GM12878 (cell line): ENCODE results near the gene HSD17B10. TPM values are rescaled to one million over a fixed set of nuclear protein-coding genes. Genes with fewer than 3 reads are reported as not detected.

Experiments
- ATAC-seq: fragments of 200-7000 bp; cut with Tn5 transposase; 3 replicates; pipeline ENCODE4 v1.9.1; 2020; ENCODE audit warnings: mild to moderate bottlenecking, moderate library complexity
- BruUV-seq: library from RNA; stranded (reverse); fragments of 400-500 nt; replicated peaks from 2 replicates; lab custom pipeline; 2021; lab: Mats Ljungman, UMichigan
- CTCF ChIA-PET: fragments of 300-600 bp; sonication (Branson Sonifier 250); formaldehyde crosslinking; extraction: SDS; loops from one replicate; lab custom pipeline; 2021; ENCODE audit warnings: inconsistent platforms; lab: Yijun Ruan, JAX
- POLR2A ChIA-PET: fragments of 350-600 bp; formaldehyde crosslinking; extraction: SDS; loops from one replicate; lab custom pipeline; 2021; ENCODE audit warnings: inconsistent platforms; lab: Charles Lee
- RAD21 ChIA-PET: fragments of 300-600 bp; sonication (Branson Sonifier 250); formaldehyde crosslinking; loops from one replicate; lab custom pipeline; 2023; ENCODE audit warnings: antibody characterized with exemption; ENCODE audit not compliant: unreplicated experiment; lab: Charles Lee
- SMC1A ChIA-PET: fragments of 300-600 bp; sonication (Branson Sonifier 250); formaldehyde crosslinking; loops from one replicate; lab custom pipeline; 2023; ENCODE audit not compliant: unreplicated experiment, uncharacterized antibody; lab: Charles Lee
- DNase-seq: peaks from one replicate; pipeline ENCODE4 v3.0.0-alpha.2; 2011; ENCODE audit warnings: low read depth, low spot score
- FAIRE-seq: peaks from 3 replicates; lab custom pipeline; 2011; peaks lifted over from hg19 to GRCh38; lab: Jason Lieb, UNC
- H2AFZ ChIP-seq: 2 replicates; pipeline ENCODE4 v1.6.0; 2011; ENCODE audit warnings: low read depth, low read length, control low read depth; ENCODE audit not compliant: control insufficient read depth
- H3K27ac ChIP-seq: 2 replicates; pipeline ENCODE4 v1.5.1; 2011; ENCODE audit warnings: control low read depth; ENCODE audit not compliant: control insufficient read depth, insufficient read depth
- H3K27me3 ChIP-seq, 2 experiments: replicated peaks in 1 of 2; 2 replicates each; pipeline versions ENCODE4 v1.6.0 to v1.6.1; 2011; ENCODE audit warnings: low read length in 1 of 2; ENCODE audit not compliant: control insufficient read depth in 2 of 2, insufficient read depth in 2 of 2
- H3K36me3 ChIP-seq, 2 experiments: 2 replicates each; pipeline ENCODE4 v1.5.1; 2011; ENCODE audit warnings: low read length in 1 of 2; ENCODE audit not compliant: control insufficient read depth in 2 of 2, insufficient read depth in 2 of 2
- H3K4me1 ChIP-seq: 2 replicates; pipeline ENCODE4 v1.6.1; 2011; ENCODE audit warnings: mild to moderate bottlenecking, low read length, moderate library complexity, mixed read lengths; ENCODE audit not compliant: control insufficient read depth, insufficient read depth
- H3K4me2 ChIP-seq: 2 replicates; pipeline ENCODE4 v1.6.0; 2011; ENCODE audit warnings: control low read depth; ENCODE audit not compliant: control insufficient read depth, insufficient read depth
- H3K4me3 ChIP-seq: fragments of 200-600 bp; sonication (generic); 2 replicates; pipeline ENCODE4 v1.5.1; 2016
- H3K79me2 ChIP-seq: 2 replicates; pipeline ENCODE4 v1.6.0; 2011; ENCODE audit warnings: low read length; ENCODE audit not compliant: control insufficient read depth, insufficient read depth
- H3K9ac ChIP-seq: 2 replicates; pipeline ENCODE4 v1.8.0; 2011; ENCODE audit warnings: low read length, control low read depth, mixed read lengths; ENCODE audit not compliant: control insufficient read depth, insufficient read depth
- H3K9me3 ChIP-seq: replicated peaks from 3 replicates; pipeline ENCODE4 v1.5.1; 2011; ENCODE audit warnings: mild to moderate bottlenecking, low read length; ENCODE audit not compliant: control insufficient read depth, insufficient read depth
- H4K20me1 ChIP-seq: 2 replicates; pipeline ENCODE4 v1.6.0; 2011; ENCODE audit not compliant: control insufficient read depth, insufficient read depth
- CHD2 ChIP-seq: IDR thresholded peaks from 2 replicates; pipeline ENCODE4 v1.6.1; 2011; ENCODE audit warnings: low read depth, low read length, improper control_type of control experiment, borderline replicate concordance
- ESRRA ChIP-seq: IDR thresholded peaks from 2 replicates; pipeline ENCODE4 v1.6.1; 2012; ENCODE audit warnings: mild to moderate bottlenecking, low read length, improper control_type of control experiment
- HDAC2 ChIP-seq: fragments of 200-600 bp; sonication (generic); IDR thresholded peaks from 2 replicates; pipeline ENCODE4 v1.6.1; 2017
- IKZF2 ChIP-seq, 2 experiments: fragments of 450-650 bp; IDR thresholded peaks; 2 replicates each; pipeline ENCODE4 v1.6.1; 2017; ENCODE audit warnings: mild to moderate bottlenecking in 2 of 2, moderate library complexity in 2 of 2
- NFXL1 ChIP-seq: fragments of 450-650 bp; IDR thresholded peaks from 2 replicates; pipeline ENCODE4 v1.6.1; 2017; ENCODE audit warnings: antibody characterized with exemption, mild to moderate bottlenecking, borderline replicate concordance
- RBBP5 ChIP-seq: fragments of 200-600 bp; sonication (generic); conservative IDR thresholded peaks from 2 replicates; pipeline ENCODE4 v1.6.1; 2016
- RCOR1 ChIP-seq: conservative IDR thresholded peaks from 2 replicates; pipeline ENCODE4 v1.6.1; 2012; ENCODE audit warnings: low read depth, low read length, improper control_type of control experiment
- SIX5 ChIP-seq: IDR thresholded peaks from 2 replicates; pipeline ENCODE4 v1.6.1; 2011; ENCODE audit warnings: mild to moderate bottlenecking, low read depth, low read length, moderate library complexity; ENCODE audit not compliant: severe bottlenecking
- SMAD5 ChIP-seq: IDR thresholded peaks from 2 replicates; pipeline ENCODE4 v1.6.1; 2016; ENCODE audit warnings: antibody characterized with exemption, low read depth
- SMARCA5 ChIP-seq: fragments of 450-650 bp; IDR thresholded peaks from 2 replicates; pipeline ENCODE4 v1.6.1; 2017; ENCODE audit warnings: mild to moderate bottlenecking
- SP1 ChIP-seq: IDR thresholded peaks from one replicate; pipeline ENCODE4 v1.6.1; 2011; ENCODE audit warnings: low read depth, low read length
- SUZ12 ChIP-seq: fragments of 200-600 bp; sonication (generic); IDR thresholded peaks from one replicate; pipeline ENCODE4 v1.6.1; 2018; ENCODE audit warnings: antibody characterized with exemption, mild to moderate bottlenecking; ENCODE audit not compliant: unreplicated experiment
- TCF7 ChIP-seq: IDR thresholded peaks from 2 replicates; pipeline ENCODE4 v1.6.1; 2014; ENCODE audit warnings: antibody characterized with exemption, borderline replicate concordance
- ZSCAN29 ChIP-seq: fragments of 450-650 bp; IDR thresholded peaks from 2 replicates; pipeline ENCODE4 v1.6.1; 2017; ENCODE audit warnings: mild to moderate bottlenecking, moderate library complexity
- WGBS: methylation state at CpG from one replicate; pipeline ENCODE4 v1.1.6; 2016; ENCODE audit warnings: low lambda C conversion rate; ENCODE audit not compliant: insufficient replicate concordance, insufficient coverage; ENCODE audit errors: missing lambda C conversion rate; 5-methylcytosine and 5-hydroxymethylcytosine counted together
- in situ Hi-C: fragments of 300-500 bp; cut with MboI; formaldehyde crosslinking; loops from 9 replicates; pipeline ENCODE4 v1.14.3; 2018; ENCODE audit warnings: mixed read lengths
- intact Hi-C: fragments of 100-400 bp; cut with micrococcal nuclease; formaldehyde crosslinking; loops from one replicate; pipeline ENCODE4 v1.14.2; 2022; ENCODE audit not compliant: unreplicated experiment
- polyA plus RNA-seq, 11 experiments: library from polyadenylated mRNA; depleted of rRNA in 4 of 11; unstranded in 6 of 11; stranded (reverse) in 5 of 11; fragments of >200 nt; fragmentation: Nextera tagmentation in 4 of 11; fragmentation: Illumina TruSeq in 1 of 11; extraction: Ambion mirVana in 4 of 11; extraction: Trizol in 1 of 11; gene quantifications; 1 replicate in 1 of 11; 2 replicates in 10 of 11; pipeline versions ENCODE4 v1.2.1 to v1.2.3, GENCODE V29; 2011 to 2016; ENCODE audit warnings: inconsistent platforms in 2 of 11, missing spikeins in 2 of 11, low read depth in 1 of 11
- total RNA-seq, 4 experiments: library from RNA; depleted of rRNA in 3 of 4; stranded (reverse); fragments of >200 nt in 3 of 4; fragmentation: Illumina TruSeq in 1 of 4; extraction: Trizol in 1 of 4; gene quantifications; 2 replicates each; pipeline versions ENCODE4 v1.2.1 to v1.2.3, GENCODE V29; 2013 to 2021
- TF ChIP-seq, protein P1 (sequence below): IDR thresholded peaks from 2 replicates; pipeline ENCODE4 v1.6.1; 2012; ENCODE audit warnings: low read depth, low read length, improper control_type of control experiment

Gene HSD17B10
- total and polyA plus RNA-seq, 10 of the 15 experiments (the other 5 are each of a cell fraction or from before 2014, with no cell fraction given), result 43.7 to 313 (median 187) TPM

DNA sequence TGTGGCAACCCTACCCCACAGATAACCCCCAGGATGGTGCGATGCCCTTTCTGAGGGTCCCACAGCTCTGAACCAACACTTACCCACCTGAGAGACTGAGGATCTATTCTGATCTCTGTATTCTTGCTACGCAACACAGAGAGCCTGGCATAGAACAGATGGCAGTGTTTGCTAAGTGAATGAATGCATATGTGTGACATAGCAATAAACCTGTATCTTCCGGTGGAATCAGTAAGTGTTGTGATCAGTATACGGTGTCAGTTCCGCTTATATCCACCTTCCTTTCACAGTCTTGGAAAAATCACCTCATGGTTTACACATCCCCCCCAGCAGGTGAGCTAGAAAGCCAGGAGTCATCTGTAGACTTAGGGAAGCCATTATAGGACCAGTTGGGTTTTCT is 5.9 kb upstream of the HSD17B10 start:
- 64% methylated on average over 5 of the region's 5 CpGs for WGBS
- Histone ChIP-seq H3K79me2 (no peaks in the 10 kb centered on the region), H4K20me1 (no peaks in the 10 kb centered on the region), H3K27me3 (peaks cover 0 to 3% of the 10 kb centered on the region in 2 experiments; a peak in 1 of 4 replicates), H3K9me3 (no peaks in the 10 kb centered on the region), H3K27ac (no peak overlapping the region), H3K4me2 (no peak overlapping the region), H3K9ac (no peak overlapping the region), H2AFZ (no peak overlapping the region), H3K4me3 (no peak overlapping the region), H3K4me1 (peaks cover 4% of the 10 kb centered on the region; the same call in 1 of the 2 replicates), H3K36me3 (no peaks in the 10 kb centered on the region)
- SMC1A ChIA-PET, result no interaction called here
- CTCF ChIA-PET, result interaction anchor here (0.8 to 1.2 kb wide), 2 partner anchors 122 to 130 kb away, joined by 3 read pairs; no protein-coding TSS in a partner anchor
- POLR2A ChIA-PET, result interaction anchor here (0.6 kb wide), 1 partner anchor 25 kb away, joined by 4 read pairs; no protein-coding TSS in a partner anchor
- no TSS peak for BruUV-seq
- intact Hi-C loops (no loop called here), in situ Hi-C loops (no loop called here)
- FAIRE-seq, result no peak
- no peak for ATAC-seq
- DNase-seq, result no peak
- RAD21 ChIA-PET, result interaction anchor here (1.0 kb wide), 1 partner anchor 42 kb away, joined by 3 read pairs; no protein-coding TSS in a partner anchor
- TF ChIP-seq HDAC2 (no peak), SMAD5 (no peak)

DNA sequence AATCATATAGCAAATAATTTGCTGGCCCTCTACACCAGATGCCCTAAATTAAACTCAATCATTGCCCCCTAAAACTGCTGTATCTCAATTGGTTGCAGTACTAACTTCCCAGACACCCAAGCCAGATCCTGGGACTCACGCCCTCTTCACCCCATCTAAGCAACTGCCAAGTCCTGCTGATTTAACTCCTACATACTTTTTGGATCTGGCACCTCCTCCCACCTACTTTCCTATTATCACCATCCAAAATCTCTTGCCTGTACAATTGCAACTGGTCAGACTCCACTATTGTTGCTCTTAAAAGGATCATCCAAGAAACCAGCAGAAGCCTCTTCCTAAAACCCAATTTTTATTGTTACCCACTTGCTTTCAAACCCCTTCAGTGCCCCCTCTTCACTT is 4.7 kb upstream of the HSD17B10 start:
- Histone ChIP-seq H3K4me3 (no peak overlapping the region), H3K79me2 (peaks cover 3% of the 10 kb centered on the region), H3K9me3 (no peaks in the 10 kb centered on the region), H3K36me3 (no peaks in the 10 kb centered on the region), H3K27me3 (peaks cover 0 to 3% of the 10 kb centered on the region in 2 experiments; a peak in 1 of 4 replicates), H3K9ac (no peak overlapping the region), H3K4me2 (no peak overlapping the region), H2AFZ (no peak overlapping the region), H3K4me1 (peaks cover 4% of the 10 kb centered on the region; the same call in 1 of the 2 replicates), H4K20me1 (no peaks in the 10 kb centered on the region), H3K27ac (no peak overlapping the region)
- no peak for FAIRE-seq
- in situ Hi-C loops, result no loop called here
- ChIA-PET SMC1A (interaction anchor here (1.1 to 1.7 kb wide), 2 partner anchors 18 to 153 kb away, joined by 3 read pairs; no protein-coding TSS in a partner anchor), CTCF (interaction anchor here (0.9 to 6.6 kb wide), 3 partner anchors 123 to 155 kb away, joined by 3 to 122 read pairs (median 4); no protein-coding TSS in a partner anchor), RAD21 (no interaction called here), POLR2A (no interaction called here)
- TF ChIP-seq SMAD5 (no peak), IKZF2 (IDR thresholded peaks at IDR 0.05) (no peak), SMARCA5 (no peak), CHD2 (no peak), SIX5 (no peak), TCF7 (no peak), NFXL1 (no peak), ZSCAN29 (no peak), RBBP5 (no peak), SP1 (no peak), ESRRA (no peak), RCOR1 (no peak), SUZ12 (no peak)
- TF ChIP-seq, protein P1, sequence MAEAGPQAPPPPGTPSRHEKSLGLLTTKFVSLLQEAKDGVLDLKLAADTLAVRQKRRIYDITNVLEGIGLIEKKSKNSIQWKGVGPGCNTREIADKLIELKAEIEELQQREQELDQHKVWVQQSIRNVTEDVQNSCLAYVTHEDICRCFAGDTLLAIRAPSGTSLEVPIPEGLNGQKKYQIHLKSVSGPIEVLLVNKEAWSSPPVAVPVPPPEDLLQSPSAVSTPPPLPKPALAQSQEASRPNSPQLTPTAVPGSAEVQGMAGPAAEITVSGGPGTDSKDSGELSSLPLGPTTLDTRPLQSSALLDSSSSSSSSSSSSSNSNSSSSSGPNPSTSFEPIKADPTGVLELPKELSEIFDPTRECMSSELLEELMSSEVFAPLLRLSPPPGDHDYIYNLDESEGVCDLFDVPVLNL, result no peak
- 7% methylated on average over 1 of the region's 1 CpG for WGBS
- no peak for ATAC-seq
- BruUV-seq, result no TSS peak
- DNase-seq, result no peak
- intact Hi-C loops, result no loop called here
